ENCODE measurements around the gene TMEM192. TPM values are rescaled to one million over a fixed set of nuclear protein-coding genes. Genes with fewer than 3 reads are reported as not detected.

Gene TMEM192
- total RNA-seq, 1 donor from 2014 or later = 23.3 TPM

DNA sequence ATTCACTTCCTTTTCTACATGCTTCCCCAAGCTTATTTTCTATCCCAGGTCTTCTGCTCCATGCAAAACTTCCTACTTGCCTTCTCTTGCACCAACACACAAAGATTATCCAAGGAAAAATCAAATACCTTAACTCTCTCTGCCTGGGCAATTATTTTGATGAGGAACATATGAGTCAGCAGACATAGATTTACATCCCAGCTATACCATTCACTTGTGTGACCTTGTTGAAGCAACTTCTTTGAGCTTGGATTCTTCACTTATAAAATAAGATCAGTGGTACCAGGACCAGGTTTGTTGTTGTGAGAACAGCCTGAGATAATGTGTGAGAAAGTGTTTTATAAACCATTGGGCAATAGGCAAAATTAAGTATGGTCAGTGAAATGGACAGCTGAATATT lies 39.1 kb upstream of the TMEM192 start:
- H3K27me3 ChIP-seq (ENCODE audit: low read depth) = no peaks in the 10 kb centered on the region
- no peaks in the 10 kb centered on the region for H3K9me3 ChIP-seq
- no peak overlapping the region for H3K4me3 ChIP-seq
- no peaks in the 10 kb centered on the region for H3K4me1 ChIP-seq
- no peaks in the 10 kb centered on the region for H3K36me3 ChIP-seq
- intact Hi-C loops (cut with DNase I) = no loop called here
- H3K27ac ChIP-seq = no peak overlapping the region
- ATAC-seq (no peak), DNase-seq (no peak)
- TF ChIP-seq, protein P1, sequence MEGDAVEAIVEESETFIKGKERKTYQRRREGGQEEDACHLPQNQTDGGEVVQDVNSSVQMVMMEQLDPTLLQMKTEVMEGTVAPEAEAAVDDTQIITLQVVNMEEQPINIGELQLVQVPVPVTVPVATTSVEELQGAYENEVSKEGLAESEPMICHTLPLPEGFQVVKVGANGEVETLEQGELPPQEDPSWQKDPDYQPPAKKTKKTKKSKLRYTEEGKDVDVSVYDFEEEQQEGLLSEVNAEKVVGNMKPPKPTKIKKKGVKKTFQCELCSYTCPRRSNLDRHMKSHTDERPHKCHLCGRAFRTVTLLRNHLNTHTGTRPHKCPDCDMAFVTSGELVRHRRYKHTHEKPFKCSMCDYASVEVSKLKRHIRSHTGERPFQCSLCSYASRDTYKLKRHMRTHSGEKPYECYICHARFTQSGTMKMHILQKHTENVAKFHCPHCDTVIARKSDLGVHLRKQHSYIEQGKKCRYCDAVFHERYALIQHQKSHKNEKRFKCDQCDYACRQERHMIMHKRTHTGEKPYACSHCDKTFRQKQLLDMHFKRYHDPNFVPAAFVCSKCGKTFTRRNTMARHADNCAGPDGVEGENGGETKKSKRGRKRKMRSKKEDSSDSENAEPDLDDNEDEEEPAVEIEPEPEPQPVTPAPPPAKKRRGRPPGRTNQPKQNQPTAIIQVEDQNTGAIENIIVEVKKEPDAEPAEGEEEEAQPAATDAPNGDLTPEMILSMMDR (IDR thresholded peaks at IDR 0.05) = no peak

- Histone ChIP-seq H3K27me3 (ENCODE audit: low read depth) (no peaks in the 10 kb centered on the region), H3K4me1 (no peaks in the 10 kb centered on the region), H3K9me3 (no peaks in the 10 kb centered on the region), H3K36me3 (no peaks in the 10 kb centered on the region), H3K4me3 (no peak overlapping the region), H3K27ac (no peak overlapping the region)
- no peak for DNase-seq
- ATAC-seq = no peak
- TF ChIP-seq, protein P1 (IDR thresholded peaks at IDR 0.05) = no peak
- intact Hi-C loops (cut with DNase I) = no loop called here
Measured at GRCh38 chr4:165150545-165150944, 37.9 kb upstream of the TMEM192 start.

GRCh38 chr4:165138843-165139242 lies 26.2 kb upstream of the TMEM192 start:
- Histone ChIP-seq H3K9me3 (no peaks in the 10 kb centered on the region), H3K27me3 (ENCODE audit: low read depth) (no peaks in the 10 kb centered on the region), H3K36me3 (no peaks in the 10 kb centered on the region), H3K27ac (no peak overlapping the region), H3K4me1 (no peaks in the 10 kb centered on the region), H3K4me3 (no peak overlapping the region)
- no peak for ATAC-seq
- TF ChIP-seq, protein P1 (IDR thresholded peaks at IDR 0.05) = no peak
- intact Hi-C loops (cut with DNase I) = no loop called here
- no peak for DNase-seq

GRCh38 chr4:165137205-165137604 lies 24.5 kb upstream of the TMEM192 start:
- Histone ChIP-seq H3K27ac (no peak overlapping the region), H3K4me3 (no peak overlapping the region), H3K9me3 (no peaks in the 10 kb centered on the region), H3K27me3 (ENCODE audit: low read depth) (no peaks in the 10 kb centered on the region), H3K36me3 (no peaks in the 10 kb centered on the region), H3K4me1 (no peaks in the 10 kb centered on the region)
- no peak for DNase-seq
- intact Hi-C loops (cut with DNase I) = no loop called here
- TF ChIP-seq, protein P1 (IDR thresholded peaks at IDR 0.05) = no peak
- no peak for ATAC-seq

DNA sequence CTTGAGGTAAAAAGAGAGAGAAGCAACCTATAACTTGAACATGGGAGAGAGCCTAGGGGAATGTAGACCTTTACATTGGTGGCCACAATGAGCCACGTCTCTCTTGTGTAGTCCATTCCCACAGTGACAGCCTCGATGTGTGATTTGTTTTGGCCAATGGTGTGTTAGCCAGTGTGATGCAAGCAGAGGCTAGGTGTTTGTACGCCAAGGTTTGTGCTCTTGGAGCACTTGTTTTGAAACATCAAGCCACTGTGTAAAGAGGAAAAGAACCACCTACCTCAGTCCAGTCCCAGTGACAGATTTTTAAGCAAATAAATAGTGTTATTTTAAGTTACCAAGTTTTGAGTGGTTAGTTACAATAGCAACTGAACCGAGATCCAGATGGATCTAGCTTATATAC lies 23.9 kb upstream of the TMEM192 start:
- intact Hi-C loops (cut with DNase I) = no loop called here
- DNase-seq (no peak), ATAC-seq (no peak)
- Histone ChIP-seq H3K4me3 (no peak overlapping the region), H3K4me1 (no peaks in the 10 kb centered on the region), H3K27ac (no peak overlapping the region), H3K9me3 (no peaks in the 10 kb centered on the region), H3K27me3 (ENCODE audit: low read depth) (no peaks in the 10 kb centered on the region), H3K36me3 (no peaks in the 10 kb centered on the region)
- TF ChIP-seq, protein P1 (IDR thresholded peaks at IDR 0.05) = no peak

- TF ChIP-seq, protein P1 (IDR thresholded peaks at IDR 0.05) = no peak
- no peak overlapping the region for H3K4me3 ChIP-seq
- intact Hi-C loops (cut with DNase I) = loop anchor here (5.0 kb wide), 1 partner anchor 334 kb away; no protein-coding TSS in a partner anchor
- DNase-seq (no peak), ATAC-seq (peak; percentile 25 to 32)
- H3K27me3 ChIP-seq (ENCODE audit: low read depth) = no peaks in the 10 kb centered on the region
- no peaks in the 10 kb centered on the region for H3K4me1 ChIP-seq
- no peaks in the 10 kb centered on the region for H3K9me3 ChIP-seq
- no peak overlapping the region for H3K27ac ChIP-seq
- no peaks in the 10 kb centered on the region for H3K36me3 ChIP-seq
Measured at GRCh38 chr4:165133150-165133549, 20.5 kb upstream of the TMEM192 start.

Measured in lower lobe of right lung (tissue), 2 donors.